IPS-20b (cell line): ENCODE results near the gene TAS1R1.

ENCODE experiments used
- H3K27ac ChIP-seq: one replicate; pipeline ENCODE4 v1.5.1; 2013; ENCODE audit warnings: low read length
- H3K27me3 ChIP-seq: 2 replicates; pipeline ENCODE4 v1.6.1; 2013; ENCODE audit warnings: mild to moderate bottlenecking, low read length, inconsistent platforms; ENCODE audit not compliant: insufficient read depth
- H3K36me3 ChIP-seq: 2 replicates; pipeline ENCODE4 v1.6.1; 2013; ENCODE audit warnings: low read depth, mild to moderate bottlenecking, inconsistent platforms, low read length, moderate library complexity; ENCODE audit not compliant: insufficient read depth
- H3K4me1 ChIP-seq: 2 replicates; pipeline ENCODE4 v1.6.1; 2013; ENCODE audit warnings: mild to moderate bottlenecking, control low read depth, inconsistent platforms, low read length, moderate library complexity; ENCODE audit not compliant: insufficient read depth
- H3K4me3 ChIP-seq: 2 replicates; pipeline ENCODE4 v1.5.1; 2013; ENCODE audit warnings: mild to moderate bottlenecking, low read length, inconsistent platforms
- H3K9ac ChIP-seq: 2 replicates; pipeline ENCODE4 v1.6.1; 2013; ENCODE audit warnings: low read depth, mild to moderate bottlenecking, inconsistent platforms, low read length, moderate library complexity
- H3K9me3 ChIP-seq: 2 replicates; pipeline ENCODE4 v1.6.1; 2013; ENCODE audit warnings: mild to moderate bottlenecking, low read depth, low read length, inconsistent platforms; ENCODE audit not compliant: insufficient read depth

Gene TAS1R1

GRCh38 chr1:6526316-6526715, 28.8 kb upstream of the TAS1R1 start:
- Histone ChIP-seq H3K27ac (no peak overlapping the region), H3K4me3 (no peak overlapping the region), H3K9me3 (no peaks in the 10 kb centered on the region), H3K27me3 (no peaks in the 10 kb centered on the region), H3K9ac (no peak overlapping the region), H3K4me1 (no peaks in the 10 kb centered on the region), H3K36me3 (peaks cover 53% of the 10 kb centered on the region)

- no peaks in the 10 kb centered on the region for H3K4me1 ChIP-seq
- H3K36me3 ChIP-seq: peaks cover 75% of the 10 kb centered on the region
- H3K9me3 ChIP-seq: no peaks in the 10 kb centered on the region
- H3K27ac ChIP-seq: no peak overlapping the region
- no peak overlapping the region for H3K9ac ChIP-seq
- no peaks in the 10 kb centered on the region for H3K27me3 ChIP-seq
- H3K4me3 ChIP-seq: no peak overlapping the region
Measured at GRCh38 chr1:6528492-6528891, 26.6 kb upstream of the TAS1R1 start.

- Histone ChIP-seq H3K36me3 (peaks cover 80% of the 10 kb centered on the region), H3K27me3 (no peaks in the 10 kb centered on the region), H3K27ac (no peak overlapping the region), H3K9ac (no peak overlapping the region), H3K4me1 (no peaks in the 10 kb centered on the region), H3K9me3 (no peaks in the 10 kb centered on the region), H3K4me3 (no peak overlapping the region)
Measured at GRCh38 chr1:6530504-6531160, 24.5 kb upstream of the TAS1R1 start.

GRCh38 chr1:6531996-6532395, 23.1 kb upstream of the TAS1R1 start:
- Histone ChIP-seq H3K4me3 (no peak overlapping the region), H3K9me3 (no peaks in the 10 kb centered on the region), H3K4me1 (no peaks in the 10 kb centered on the region)

GRCh38 chr1:6534248-6534822, 20.8 kb upstream of the TAS1R1 start:
- Histone ChIP-seq H3K9ac (no peak overlapping the region), H3K27me3 (no peaks in the 10 kb centered on the region), H3K4me1 (no peaks in the 10 kb centered on the region), H3K9me3 (no peaks in the 10 kb centered on the region), H3K4me3 (no peak overlapping the region), H3K27ac (no peak overlapping the region), H3K36me3 (peaks cover 66% of the 10 kb centered on the region)

More at GRCh38 chr1:6531996-6532395, 23.1 kb upstream of the TAS1R1 start:
- Histone ChIP-seq H3K36me3 (peaks cover 70% of the 10 kb centered on the region), H3K27me3 (no peaks in the 10 kb centered on the region), H3K27ac (no peak overlapping the region), H3K9ac (no peak overlapping the region)

- Histone ChIP-seq H3K27me3 (no peaks in the 10 kb centered on the region), H3K4me3 (no peak overlapping the region), H3K9me3 (no peaks in the 10 kb centered on the region), H3K9ac (no peak overlapping the region), H3K4me1 (no peaks in the 10 kb centered on the region), H3K27ac (no peak overlapping the region), H3K36me3 (peaks cover 70% of the 10 kb centered on the region)
Measured at GRCh38 chr1:6535214-6535613, 19.9 kb upstream of the TAS1R1 start.

GRCh38 chr1:6536291-6536690, 18.8 kb upstream of the TAS1R1 start:
- H3K27me3 ChIP-seq: no peaks in the 10 kb centered on the region
- H3K36me3 ChIP-seq: peaks cover 69% of the 10 kb centered on the region
- no peaks in the 10 kb centered on the region for H3K4me1 ChIP-seq
- no peak overlapping the region for H3K9ac ChIP-seq
- H3K27ac ChIP-seq: no peak overlapping the region
- no peak overlapping the region for H3K4me3 ChIP-seq
- H3K9me3 ChIP-seq: no peaks in the 10 kb centered on the region

GRCh38 chr1:6538956-6539355, 16.2 kb upstream of the TAS1R1 start:
- H3K9ac ChIP-seq: no peak overlapping the region
- H3K27ac ChIP-seq: no peak overlapping the region
- H3K27me3 ChIP-seq: no peaks in the 10 kb centered on the region
- no peak overlapping the region for H3K4me3 ChIP-seq
- no peaks in the 10 kb centered on the region for H3K4me1 ChIP-seq
- peaks cover 59% of the 10 kb centered on the region for H3K36me3 ChIP-seq
- H3K9me3 ChIP-seq: no peaks in the 10 kb centered on the region

- no peak overlapping the region for H3K27ac ChIP-seq
- H3K9ac ChIP-seq: no peak overlapping the region
- peaks cover 80% of the 10 kb centered on the region for H3K36me3 ChIP-seq
Measured at GRCh38 chr1:6544831-6545230, 10.3 kb upstream of the TAS1R1 start.

GRCh38 chr1:6545276-6546112, 9.6 kb upstream of the TAS1R1 start:
- Histone ChIP-seq H3K27me3 (no peaks in the 10 kb centered on the region), H3K9ac (no peak overlapping the region), H3K27ac (no peak overlapping the region), H3K4me1 (no peaks in the 10 kb centered on the region), H3K9me3 (no peaks in the 10 kb centered on the region), H3K4me3 (no peak overlapping the region), H3K36me3 (peaks cover 84% of the 10 kb centered on the region)

More at GRCh38 chr1:6544831-6545230, 10.3 kb upstream of the TAS1R1 start:
- Histone ChIP-seq H3K4me1 (no peaks in the 10 kb centered on the region), H3K27me3 (no peaks in the 10 kb centered on the region), H3K9me3 (no peaks in the 10 kb centered on the region), H3K4me3 (no peak overlapping the region)

GRCh38 chr1:6546326-6546725, 8.8 kb upstream of the TAS1R1 start:
- H3K9me3 ChIP-seq: no peaks in the 10 kb centered on the region
- H3K4me1 ChIP-seq: no peaks in the 10 kb centered on the region
- H3K4me3 ChIP-seq: no peak overlapping the region
- H3K36me3 ChIP-seq: peaks cover 77% of the 10 kb centered on the region
- H3K27ac ChIP-seq: no peak overlapping the region
- H3K27me3 ChIP-seq: no peaks in the 10 kb centered on the region
- no peak overlapping the region; the same call in 1 of the 2 replicates for H3K9ac ChIP-seq

GRCh38 chr1:6547301-6547700, 7.8 kb upstream of the TAS1R1 start:
- Histone ChIP-seq H3K4me1 (no peaks in the 10 kb centered on the region), H3K9me3 (no peaks in the 10 kb centered on the region), H3K27me3 (no peaks in the 10 kb centered on the region), H3K36me3 (peaks cover 70% of the 10 kb centered on the region), H3K9ac (no peak overlapping the region), H3K4me3 (no peak overlapping the region), H3K27ac (no peak overlapping the region)
